ENCODE data around the gene ITFG1.

DNA sequence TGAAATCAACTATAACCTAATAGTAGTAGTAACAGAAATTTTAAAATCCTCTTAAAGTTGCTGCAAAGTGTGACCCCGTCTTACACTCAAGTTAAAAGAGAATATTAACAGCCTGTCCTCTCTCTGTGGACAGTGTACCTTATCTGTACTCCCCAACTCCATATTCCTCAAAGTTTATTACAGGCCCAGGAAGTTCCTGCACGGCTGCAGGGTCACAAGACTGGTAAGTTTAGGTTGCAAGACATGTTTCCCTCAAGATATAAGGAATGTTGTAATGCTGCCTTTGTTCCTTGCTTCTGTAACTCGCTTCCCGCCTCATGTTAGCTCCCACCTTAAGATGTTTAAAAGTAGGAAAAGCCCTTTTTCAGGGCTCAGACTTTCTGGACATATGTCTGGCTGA lies 72.2 kb downstream of the ITFG1 start:
- no peak for TF ChIP-seq POLR2A (IDR thresholded peaks at IDR 0.05)
- TF ChIP-seq, protein P1, sequence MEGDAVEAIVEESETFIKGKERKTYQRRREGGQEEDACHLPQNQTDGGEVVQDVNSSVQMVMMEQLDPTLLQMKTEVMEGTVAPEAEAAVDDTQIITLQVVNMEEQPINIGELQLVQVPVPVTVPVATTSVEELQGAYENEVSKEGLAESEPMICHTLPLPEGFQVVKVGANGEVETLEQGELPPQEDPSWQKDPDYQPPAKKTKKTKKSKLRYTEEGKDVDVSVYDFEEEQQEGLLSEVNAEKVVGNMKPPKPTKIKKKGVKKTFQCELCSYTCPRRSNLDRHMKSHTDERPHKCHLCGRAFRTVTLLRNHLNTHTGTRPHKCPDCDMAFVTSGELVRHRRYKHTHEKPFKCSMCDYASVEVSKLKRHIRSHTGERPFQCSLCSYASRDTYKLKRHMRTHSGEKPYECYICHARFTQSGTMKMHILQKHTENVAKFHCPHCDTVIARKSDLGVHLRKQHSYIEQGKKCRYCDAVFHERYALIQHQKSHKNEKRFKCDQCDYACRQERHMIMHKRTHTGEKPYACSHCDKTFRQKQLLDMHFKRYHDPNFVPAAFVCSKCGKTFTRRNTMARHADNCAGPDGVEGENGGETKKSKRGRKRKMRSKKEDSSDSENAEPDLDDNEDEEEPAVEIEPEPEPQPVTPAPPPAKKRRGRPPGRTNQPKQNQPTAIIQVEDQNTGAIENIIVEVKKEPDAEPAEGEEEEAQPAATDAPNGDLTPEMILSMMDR (IDR thresholded peaks at IDR 0.05): no peak

All from testis (tissue), 2 donors.